ENCODE measurements around the gene TMBIM4.

Gene TMBIM4

DNA sequence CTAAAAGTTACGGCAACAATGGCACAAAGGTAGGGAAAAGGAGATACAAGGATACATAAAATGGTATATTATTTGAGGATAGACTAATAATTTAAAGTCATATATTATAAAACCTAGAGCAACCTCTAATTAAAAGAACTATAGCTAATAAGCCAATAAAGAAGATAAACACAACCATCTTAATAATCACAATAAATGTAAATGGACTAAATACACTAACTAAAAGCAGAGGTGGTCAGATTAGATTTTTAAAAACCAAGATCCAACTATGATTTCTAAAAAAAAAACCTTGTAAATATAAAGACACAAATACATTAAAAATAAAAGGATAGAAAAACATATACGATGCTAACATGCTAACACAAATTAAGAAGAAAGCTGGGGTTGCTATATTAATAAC lies 28.5 kb downstream of the TMBIM4 start:
- DNase-seq (ENCODE audit: low read depth in 1 of 2, low spot score in 1 of 2): no peak

DNA sequence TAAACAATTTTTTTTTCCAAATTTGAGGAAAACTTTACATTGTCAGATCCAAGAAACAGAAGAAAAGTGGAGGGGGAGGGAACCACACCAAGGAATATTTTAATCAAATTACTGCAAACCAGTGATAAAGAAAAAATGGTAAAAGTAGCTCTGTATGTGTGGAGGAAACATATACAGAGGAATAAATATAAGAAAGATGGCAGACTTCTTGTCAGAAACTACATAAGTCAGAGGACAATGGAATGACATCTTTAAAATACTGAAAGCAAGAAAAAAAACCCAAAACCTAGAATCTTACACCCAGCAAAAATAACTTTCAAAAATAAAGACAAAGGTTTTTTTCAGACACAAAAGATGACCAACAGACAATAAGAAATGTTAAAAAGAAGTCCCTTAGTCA lies 29.1 kb downstream of the TMBIM4 start:
- DNase-seq (ENCODE audit: low read depth in 1 of 2, low spot score in 1 of 2): no peak

DNA sequence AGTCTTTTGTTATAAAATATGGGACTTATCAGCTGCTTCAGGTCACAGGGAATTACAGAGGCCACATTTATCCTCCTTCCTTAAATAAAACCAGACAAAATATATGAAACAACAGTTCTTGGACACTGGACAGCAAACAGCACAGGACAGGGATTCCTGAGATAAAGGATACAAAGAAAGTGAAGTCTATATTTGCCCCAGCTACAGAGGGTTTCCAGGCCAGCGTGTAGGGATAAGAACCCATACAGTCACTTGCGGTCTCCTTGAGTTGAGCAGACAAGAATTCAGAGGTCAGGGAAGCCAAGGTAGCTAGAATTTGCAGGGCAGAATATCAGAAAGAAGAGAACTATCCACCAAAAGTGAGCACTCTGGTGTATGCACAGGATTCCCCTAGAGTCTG lies 30.5 kb downstream of the TMBIM4 start:
- no peak for DNase-seq (ENCODE audit: low read depth in 1 of 2, low spot score in 1 of 2)

DNA sequence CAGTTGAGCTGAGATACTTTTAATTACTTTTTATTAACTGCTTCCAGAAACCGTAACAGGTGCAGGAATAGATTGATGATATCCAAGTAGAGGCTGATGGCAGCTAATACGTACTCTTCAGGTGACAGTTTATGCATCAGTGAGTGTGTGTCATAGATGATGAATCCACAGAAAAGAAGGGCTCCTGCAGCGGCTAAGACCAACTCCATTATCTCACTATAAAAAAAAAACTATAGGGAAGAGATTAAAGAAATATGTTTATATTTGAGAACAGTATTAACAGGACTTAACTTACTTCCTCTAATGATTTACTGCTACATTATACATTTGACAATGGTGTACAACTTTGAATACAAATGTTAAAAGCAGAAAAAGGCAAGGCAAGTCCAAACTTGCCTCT lies 31.9 kb downstream of the TMBIM4 start:
- no peak for DNase-seq (ENCODE audit: low read depth in 1 of 2, low spot score in 1 of 2)

DNA sequence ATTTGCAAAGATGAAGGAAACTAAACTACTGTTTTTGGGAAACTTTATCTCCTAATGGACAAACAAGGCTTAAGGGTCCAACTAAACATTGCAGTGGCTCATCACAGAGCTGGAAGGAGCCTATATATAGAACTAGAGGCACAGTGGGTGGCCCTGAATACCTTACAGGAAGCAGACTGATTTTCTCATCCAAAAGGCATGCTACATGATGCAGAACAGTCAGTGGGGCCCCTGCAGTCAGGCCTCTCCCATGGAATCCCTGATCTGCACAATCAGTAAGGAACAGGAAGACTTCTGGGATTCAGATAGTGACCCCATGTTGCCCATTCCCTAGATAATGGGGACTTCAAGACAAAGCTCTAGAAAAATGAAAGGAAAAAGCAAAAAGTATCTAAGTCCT lies 37.4 kb downstream of the TMBIM4 start:
- DNase-seq (ENCODE audit: low read depth in 1 of 2, low spot score in 1 of 2): no peak

DNA sequence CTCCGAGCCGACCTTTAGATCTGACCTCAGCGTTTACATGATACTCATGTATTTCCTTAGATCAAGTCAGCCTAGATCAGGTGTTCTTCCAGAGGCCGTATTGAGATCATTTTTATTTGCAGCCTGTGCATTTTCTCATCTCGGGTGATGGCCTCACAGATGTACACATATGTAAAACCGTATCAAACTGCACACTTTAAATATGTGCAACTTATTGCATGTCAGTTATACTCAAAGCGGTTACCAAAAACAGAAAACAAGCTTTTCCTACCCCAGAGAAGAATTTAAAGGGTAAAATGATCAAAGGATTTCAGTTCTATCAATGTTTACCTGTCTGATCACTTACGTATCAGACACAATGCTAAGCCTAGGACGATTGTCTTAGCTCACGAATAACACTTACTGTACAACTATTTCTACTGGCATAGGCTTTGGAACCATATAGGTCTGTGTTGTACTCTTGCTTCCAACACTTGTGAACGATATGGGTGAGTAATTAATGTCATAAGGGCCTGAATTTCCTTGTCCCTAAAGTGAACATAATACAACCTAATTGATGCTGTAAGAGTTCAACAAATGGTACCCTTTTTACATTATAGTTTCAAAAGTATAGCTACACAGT lies 38.6 kb downstream of the TMBIM4 start:
- DNase-seq (ENCODE audit: low read depth in 1 of 2, low spot score in 1 of 2): no peak

DNA sequence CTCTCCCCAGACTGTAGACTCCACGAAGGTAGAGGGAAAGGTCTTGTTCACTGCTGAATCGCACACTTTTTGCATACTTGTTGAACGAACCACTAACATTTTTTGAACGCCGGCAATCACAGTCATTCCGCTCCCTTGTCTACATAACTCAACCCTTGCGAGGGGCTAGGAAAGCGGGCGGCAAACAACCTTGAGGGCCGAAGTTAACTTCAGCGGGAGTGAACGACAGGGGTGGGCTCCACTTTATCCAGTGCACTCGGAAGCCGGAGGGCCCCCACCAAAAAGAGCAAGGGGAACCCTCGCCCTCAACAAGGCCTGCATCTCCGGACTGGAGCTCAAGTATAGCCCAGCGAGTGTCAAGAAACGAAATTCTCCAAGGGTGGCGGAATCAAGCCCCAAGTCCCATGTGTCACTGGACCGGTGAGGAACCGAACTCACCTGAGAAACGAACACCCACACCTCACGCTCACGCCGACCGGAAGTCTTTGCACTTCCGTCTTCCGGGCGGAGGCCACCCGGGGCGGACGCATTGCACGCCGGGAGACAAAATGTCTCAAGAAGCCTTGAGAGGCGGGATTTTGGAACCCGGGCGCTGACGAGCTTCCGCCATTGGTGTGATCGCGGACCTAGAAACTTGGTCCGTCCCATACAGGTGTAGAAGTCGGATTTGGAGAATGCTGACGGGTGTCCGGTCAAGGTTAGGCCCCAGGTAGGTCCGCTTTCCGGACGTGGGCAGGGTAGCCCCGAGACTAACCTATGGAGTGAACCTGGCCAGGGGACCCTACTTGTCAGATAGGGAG lies 39.3 kb downstream of the TMBIM4 start, which contains the start of gene LLPH:
Gene LLPH (minus strand): TSS at position 484 of the 800 bp plus-strand sequence. CDS start 1,644 bp downstream, outside the sequence.
- peak; percentile 68 to 81 for DNase-seq (ENCODE audit: low read depth in 1 of 2, low spot score in 1 of 2)

DNA sequence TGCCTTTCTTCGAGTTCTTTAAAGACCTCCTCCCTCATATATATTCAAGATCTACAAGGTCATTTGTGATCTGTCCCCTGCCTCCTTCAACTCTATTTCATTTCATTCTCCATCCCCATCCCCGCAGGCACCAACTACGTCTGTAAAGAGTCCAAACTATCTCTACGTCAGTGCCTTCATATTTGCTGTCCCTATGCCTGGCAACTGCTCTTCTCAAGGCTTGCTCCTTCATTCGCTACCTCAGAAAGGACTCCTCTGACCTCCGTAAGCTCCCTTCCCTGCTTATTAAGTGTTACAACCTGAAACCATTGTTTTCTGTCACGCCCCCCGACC lies 39.9 kb downstream of the TMBIM4 start:
- DNase-seq (ENCODE audit: low read depth in 1 of 2, low spot score in 1 of 2): no peak

DNA sequence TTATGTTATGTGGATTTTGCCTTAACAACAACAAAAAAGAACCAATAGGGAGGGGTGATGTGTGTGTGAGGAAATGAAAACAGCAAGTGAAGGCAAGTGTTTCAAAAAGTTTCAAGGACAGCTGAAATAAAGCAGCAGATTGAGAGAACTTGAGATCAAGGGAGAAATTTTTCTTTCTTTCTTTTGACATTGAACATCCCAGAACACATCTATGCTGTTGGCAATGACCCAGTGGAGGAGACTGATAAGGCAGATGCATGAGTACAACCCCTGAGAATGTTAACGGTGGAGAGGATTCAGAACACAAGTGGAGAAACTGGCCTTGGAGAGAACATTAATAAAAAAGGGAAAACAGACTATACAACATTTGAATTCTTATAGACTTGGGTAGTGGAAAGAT lies 42.1 kb downstream of the TMBIM4 start:
- no peak for DNase-seq (ENCODE audit: low read depth in 1 of 2, low spot score in 1 of 2)

DNA sequence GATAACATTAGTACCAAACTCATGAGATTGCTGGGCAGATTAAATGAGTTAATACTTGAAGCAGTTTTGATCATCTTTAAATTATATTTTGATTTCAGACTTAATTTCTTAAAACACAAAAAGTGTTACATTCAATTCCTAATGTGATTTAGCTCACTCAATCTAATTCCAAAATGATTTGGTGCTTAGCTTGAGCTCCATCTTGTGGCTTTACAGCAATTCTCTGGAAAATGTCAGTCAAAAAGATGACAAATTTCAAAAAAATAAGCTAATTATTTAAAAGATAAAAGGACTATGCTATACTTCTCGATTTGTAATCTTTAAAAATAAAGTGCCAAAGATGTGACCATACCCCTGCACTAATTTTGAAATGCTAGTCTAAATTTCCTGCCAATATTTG lies 49.3 kb downstream of the TMBIM4 start:
- no peak for DNase-seq (ENCODE audit: low read depth in 1 of 2, low spot score in 1 of 2)

DNA sequence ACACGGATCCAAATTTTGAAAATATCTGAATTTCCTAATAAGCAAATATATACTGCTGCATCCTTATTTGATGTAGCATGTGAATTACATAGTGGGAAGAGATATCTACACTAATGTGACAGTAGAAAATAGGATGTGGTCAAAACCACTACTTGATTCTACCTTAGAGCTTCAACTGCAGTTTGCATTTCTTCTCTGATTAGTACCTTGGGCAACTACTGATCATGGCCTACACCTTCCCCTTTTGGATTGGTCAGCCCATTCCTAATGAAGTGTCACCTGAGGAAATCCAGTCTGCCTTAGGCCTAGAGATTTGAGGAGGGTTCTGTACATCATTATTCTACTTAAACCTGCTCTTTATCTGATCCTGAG lies 49.9 kb downstream of the TMBIM4 start:
- DNase-seq (ENCODE audit: low read depth in 1 of 2, low spot score in 1 of 2): no peak

DNA sequence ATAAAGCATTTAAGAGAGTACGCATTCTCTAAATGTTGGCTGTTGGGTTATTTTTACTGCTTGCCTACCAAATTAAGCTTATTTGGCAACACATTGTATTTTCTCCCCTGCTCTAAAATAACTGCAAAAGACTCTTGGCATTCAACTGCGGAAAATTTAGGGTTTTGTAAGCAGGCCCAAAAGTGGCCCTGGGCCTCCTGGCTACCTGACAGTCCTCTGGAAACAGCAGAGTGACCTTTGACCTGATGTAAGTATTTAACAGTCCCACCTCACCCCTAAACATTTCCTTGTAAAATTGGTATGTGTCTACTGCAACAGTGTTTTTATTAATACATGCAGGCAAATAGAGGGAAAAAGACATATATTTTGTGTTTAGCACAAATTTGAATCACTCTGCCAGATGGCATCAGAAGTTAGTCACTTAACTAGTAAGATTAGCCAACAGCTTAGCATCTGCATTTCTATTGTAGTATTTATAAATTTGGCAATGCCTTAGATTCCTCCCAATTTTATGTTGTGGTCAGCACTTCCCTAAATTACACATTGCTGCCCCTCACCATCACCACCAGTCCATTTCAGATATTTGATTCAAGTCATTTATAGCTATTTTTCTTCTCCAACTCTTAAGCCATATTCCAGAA lies 50.4 kb downstream of the TMBIM4 start:
- DNase-seq (ENCODE audit: low read depth in 1 of 2, low spot score in 1 of 2): no peak

DNA sequence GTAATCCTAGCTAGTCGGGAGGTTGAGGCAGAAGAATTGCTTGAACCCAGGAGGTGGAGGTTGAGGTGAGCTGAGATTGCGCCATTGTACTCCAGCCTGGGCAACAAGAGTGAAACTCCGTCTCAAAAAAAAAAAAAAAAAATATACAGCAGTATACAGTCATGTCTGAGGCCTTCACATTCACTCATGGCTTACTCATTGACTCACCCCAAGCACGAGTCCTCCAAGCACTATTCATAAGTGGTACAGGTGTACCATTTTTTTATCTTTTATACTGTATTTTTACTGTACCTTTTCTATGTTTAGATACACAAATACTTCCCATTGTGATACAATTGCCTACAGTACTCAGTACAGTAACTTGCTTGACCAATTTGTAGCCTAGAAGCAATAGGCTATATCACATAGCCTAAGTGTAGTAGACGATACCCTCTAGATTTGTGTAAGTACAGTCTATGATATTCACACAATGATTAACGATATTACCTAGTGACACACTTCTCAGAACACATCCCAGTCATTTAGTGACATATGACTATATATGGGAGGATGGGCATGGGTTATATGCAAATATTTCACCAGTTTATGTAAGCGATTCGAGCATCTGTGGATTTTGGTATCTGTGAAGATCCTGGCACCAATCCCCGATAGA lies 51.4 kb downstream of the TMBIM4 start:
- DNase-seq (ENCODE audit: low read depth in 1 of 2, low spot score in 1 of 2): no peak

DNA sequence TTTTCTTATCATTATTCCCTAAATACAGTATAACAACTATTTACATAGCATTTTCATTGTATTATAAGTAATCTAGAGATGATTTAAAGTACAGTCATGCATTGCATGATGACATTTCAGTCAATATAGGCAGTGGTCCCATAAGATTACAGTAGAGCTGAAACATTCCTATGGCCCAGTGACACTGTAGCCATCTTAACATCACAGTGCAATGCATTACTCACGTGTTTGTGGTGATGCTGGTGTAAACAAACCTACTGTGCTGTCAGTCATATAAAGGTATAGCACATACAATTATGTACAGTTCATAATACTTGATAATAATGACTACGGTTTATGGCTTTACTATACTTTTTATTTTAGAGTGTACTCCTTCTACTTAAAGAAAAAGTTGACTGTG lies 52.6 kb downstream of the TMBIM4 start:
- no peak for DNase-seq (ENCODE audit: low read depth in 1 of 2, low spot score in 1 of 2)

DNA sequence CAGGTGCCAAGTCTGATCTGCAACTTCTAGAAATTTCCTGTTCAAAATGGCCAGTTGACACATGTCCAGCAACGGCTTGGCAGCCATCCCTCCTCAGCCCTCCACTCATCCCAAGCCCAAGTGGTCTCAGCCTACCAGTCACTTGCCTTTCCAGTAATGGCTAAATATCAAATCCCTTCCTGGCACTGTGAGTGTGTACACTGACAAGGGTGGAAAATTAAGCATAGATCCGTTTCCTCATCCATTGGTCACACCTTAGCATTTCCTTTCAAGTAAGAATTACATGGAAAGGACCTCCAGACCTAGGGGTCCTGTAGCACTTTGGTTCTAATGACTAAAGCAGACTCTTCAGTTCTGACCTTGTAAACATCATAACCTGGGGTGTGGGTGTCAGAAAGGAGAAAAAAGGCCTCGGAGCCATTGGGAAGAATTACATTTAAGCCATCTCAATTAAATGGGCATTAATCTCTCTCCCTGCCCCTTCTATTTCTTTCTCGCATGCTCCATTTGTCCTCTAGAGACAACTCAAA lies 54.7 kb downstream of the TMBIM4 start:
- DNase-seq (ENCODE audit: low read depth in 1 of 2, low spot score in 1 of 2): no peak

DNA sequence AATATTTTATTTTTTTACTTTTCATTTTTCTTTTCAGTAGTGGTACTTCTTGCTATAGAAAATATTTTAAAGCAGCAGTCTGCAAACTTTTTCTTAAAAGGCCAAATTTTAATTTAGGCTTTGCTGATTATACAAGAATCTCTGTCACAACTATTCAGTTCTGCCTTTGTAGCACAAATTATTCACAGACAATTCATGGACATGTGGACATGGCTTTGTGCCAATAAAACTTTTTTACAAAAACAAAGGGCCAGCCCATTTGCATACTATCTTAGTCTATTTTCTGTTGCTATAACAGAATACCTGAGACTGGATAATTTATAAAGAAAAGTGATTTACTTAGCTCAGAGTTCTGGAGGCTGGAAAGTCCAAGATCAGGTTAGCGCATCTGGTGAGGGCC lies 56.3 kb downstream of the TMBIM4 start:
- no peak for DNase-seq (ENCODE audit: low read depth in 1 of 2, low spot score in 1 of 2)

DNA sequence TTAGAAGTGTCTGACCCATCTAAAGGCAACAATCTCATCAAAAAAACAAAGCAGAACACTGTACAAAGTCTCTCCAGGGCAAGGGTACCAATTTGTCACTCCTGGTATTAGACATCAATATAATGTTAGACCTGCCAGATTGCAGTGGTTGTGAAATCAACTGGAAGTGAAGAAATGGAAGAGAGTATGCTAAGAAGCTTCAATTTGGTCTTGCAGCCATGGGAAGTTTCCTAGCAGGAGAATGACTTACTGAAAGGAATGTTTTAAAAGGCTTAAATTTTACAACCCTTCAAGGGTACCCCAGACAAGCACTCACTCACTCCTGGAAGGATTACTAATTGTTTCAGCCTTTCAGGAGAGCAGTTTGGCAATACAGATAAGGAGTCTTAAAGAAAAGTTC lies 58.2 kb downstream of the TMBIM4 start:
- DNase-seq (ENCODE audit: low read depth in 1 of 2, low spot score in 1 of 2): no peak

DNA sequence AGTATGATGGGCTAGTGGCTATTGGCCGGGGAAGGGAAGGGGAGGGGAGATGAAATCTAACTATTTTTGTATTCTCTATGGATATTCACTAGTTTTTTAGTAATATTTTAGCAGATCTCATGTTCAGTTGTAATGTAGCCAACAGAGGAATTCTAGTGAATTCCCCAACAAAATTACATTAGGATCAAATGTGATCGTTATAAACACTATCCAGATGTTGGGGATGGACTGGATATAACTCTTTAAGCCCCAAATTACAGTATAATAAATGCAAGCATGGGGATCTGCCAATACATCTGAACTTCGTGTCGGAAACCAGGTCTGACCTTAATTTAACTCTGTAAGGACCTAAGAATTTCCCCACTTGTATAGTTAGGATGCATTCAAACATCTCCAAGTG lies 60.7 kb downstream of the TMBIM4 start:
- DNase-seq (ENCODE audit: low read depth in 1 of 2, low spot score in 1 of 2): no peak

DNA sequence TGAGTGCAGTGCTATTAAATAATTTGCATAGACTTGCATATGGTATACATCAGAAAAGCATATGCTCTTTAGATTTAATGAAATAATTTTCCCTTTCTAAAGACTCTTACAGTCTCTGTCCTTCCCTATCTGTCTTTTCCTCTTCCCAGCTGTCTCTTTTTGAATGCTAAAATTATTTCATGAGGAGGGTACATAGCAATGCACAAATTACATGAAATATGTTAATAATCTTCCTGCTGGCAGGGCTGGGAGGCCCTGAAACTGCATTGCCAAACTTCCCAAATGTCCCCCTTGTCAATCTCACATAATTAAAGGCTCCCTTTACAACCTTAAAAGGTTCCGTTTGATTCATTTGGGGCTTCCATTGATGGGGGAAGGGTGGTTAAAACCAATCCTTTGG lies 61.4 kb downstream of the TMBIM4 start:
- no peak for DNase-seq (ENCODE audit: low read depth in 1 of 2, low spot score in 1 of 2)

DNA sequence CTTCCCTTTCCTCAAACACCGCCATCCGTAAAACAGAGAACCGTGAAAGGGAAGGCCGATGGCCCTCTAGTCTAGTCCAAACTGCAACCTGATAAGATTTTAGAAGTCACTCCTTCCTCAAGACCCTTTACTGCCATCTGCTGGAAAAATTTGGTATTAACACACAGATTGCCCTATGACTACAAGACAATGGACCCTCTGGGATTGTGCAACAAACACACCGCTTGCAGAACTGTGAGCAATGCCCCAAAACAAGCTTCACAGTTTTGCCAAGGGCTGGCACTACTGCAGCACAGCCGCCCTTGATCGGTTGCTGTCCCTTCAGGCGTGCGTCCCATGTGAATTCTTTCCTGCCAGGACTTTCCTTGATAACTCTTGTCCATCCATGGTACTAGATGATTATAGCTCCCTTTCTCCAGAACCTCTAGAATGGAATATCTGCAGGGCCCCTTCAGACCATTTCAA lies 62.3 kb downstream of the TMBIM4 start:
- no peak for DNase-seq (ENCODE audit: low read depth in 1 of 2, low spot score in 1 of 2)

DNA sequence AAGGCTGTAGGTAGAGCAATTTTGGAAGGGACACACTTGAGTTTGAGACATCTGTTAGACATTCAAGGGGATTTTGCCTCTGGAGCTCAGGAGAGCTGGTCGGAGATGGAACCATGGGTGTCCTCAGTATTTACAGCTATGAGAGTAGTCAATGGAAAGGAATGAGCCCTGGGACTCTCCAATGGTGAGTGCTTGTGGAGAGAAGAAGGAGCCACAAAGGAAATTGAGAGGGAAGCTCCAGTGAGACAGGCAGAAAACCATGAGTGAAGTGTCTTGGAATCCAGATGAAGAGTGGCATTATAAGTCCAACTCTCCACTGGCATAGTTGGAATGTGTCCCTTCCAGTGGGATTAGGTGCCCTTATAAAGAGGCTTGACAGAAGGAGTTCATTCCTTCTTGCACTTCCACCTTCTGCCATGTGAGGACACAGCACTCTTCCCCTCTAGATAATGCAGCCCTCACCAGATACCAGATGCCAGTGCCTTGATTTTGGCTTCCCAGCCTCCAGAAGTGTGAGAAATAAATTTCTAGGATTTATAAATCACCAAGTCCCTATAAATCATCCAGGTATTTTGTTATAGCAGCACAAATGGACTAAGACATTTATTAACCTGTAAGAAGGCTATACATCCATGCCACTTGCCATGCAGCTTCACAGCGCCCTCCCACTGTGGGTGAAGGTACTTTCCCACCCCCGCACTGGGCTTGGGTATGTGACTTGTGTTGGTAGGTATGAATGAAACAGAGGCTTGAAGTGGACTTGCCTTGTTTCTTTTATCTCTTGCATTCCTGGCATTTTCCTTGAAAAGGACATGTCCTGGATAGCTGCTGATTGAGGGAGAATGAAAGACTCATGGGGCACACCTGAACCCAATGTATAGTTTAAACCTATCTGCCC lies 66.5 kb downstream of the TMBIM4 start:
- no peak for DNase-seq (ENCODE audit: low read depth in 1 of 2, low spot score in 1 of 2)

Data from stimulated activated CD4-positive, alpha-beta T cell treated with anti-CD3 and anti-CD28 coated beads, Interleukin-15, amount 100 ng/mL, for 1 hour (primary cell).